Left lung (tissue), 10 donors: ENCODE measurements around the gene CACNA2D3. TPM values are rescaled to one million over a fixed set of nuclear protein-coding genes. Genes with fewer than 3 reads are reported as not detected.

Experiments
- ATAC-seq: fragments of 200-7000 bp; cut with Tn5 transposase; one replicate; pipeline ENCODE4 v1.9.1; 2020; ENCODE audit warnings: moderate library complexity
- DNase-seq, 4 donors: peaks; one replicate each; pipeline ENCODE4 v3.0.0-alpha.2; 2013 to 2020
- H3K27ac ChIP-seq, 2 donors: fragments of 200-600 bp; sonication (generic) in 1 of 2; one replicate each; pipeline versions ENCODE4 v1.5.0 to v1.8.0; 2020 to 2021
- H3K27me3 ChIP-seq, 2 donors: fragments of 200-600 bp; sonication (generic) in 1 of 2; one replicate each; pipeline versions ENCODE4 v1.5.0 to v1.8.0; 2020 to 2021
- H3K36me3 ChIP-seq, 2 donors: fragments of 200-600 bp; sonication (generic) in 1 of 2; one replicate each; pipeline versions ENCODE4 v1.5.0 to v1.8.0; 2020 to 2021
- H3K4me1 ChIP-seq, 2 donors: fragments of 200-600 bp; one replicate each; pipeline ENCODE4 v1.8.0; 2021
- H3K4me3 ChIP-seq, 2 donors: fragments of 200-600 bp; sonication (generic) in 1 of 2; one replicate each; pipeline versions ENCODE4 v1.5.0 to v1.8.0; 2020 to 2021; ENCODE audit warnings: mild to moderate bottlenecking in 1 of 2
- H3K9me3 ChIP-seq, 2 donors: fragments of 200-600 bp; sonication (generic) in 1 of 2; one replicate each; pipeline versions ENCODE4 v1.5.0 to v1.8.0; 2020 to 2021
- intact Hi-C, 2 donors: fragments of 100-400 bp; cut with DNase I; formaldehyde crosslinking; loops; one replicate each; pipeline versions ENCODE4 v1.11.2 to v1.14.2; 2022
- polyA plus RNA-seq, 6 donors: library from polyadenylated mRNA; unstranded; fragments of 120-200 nt; gene quantifications; one replicate each; pipeline ENCODE4 v1.2.1, GENCODE V29; 2013; ENCODE audit not compliant: insufficient read length in 6 of 6
- total RNA-seq, 2 donors: library from RNA; stranded (reverse); fragmentation: NEBNext Ultra II Directional; extraction: Animal tissue kit (Norgen Biotek cat#: 25700); gene quantifications; one replicate each; pipeline ENCODE4 v1.2.1, GENCODE V29; 2021
- TF ChIP-seq, protein P1 (sequence below), 2 donors: fragments of 200-600 bp; sonication (generic) in 1 of 2; IDR thresholded peaks; one replicate each; pipeline versions ENCODE4 v1.5.0 to v1.8.0; 2021; ENCODE audit warnings: antibody characterized with exemption in 2 of 2
- donor health status: DM: no; HTN: yes; CAD: no.
- donor health status: DM: no; HTN: no; CAD: no.

Gene CACNA2D3
- total and polyA plus RNA-seq, 8 donors, result 1.1 to 2.7 (median 1.5) TPM

DNA sequence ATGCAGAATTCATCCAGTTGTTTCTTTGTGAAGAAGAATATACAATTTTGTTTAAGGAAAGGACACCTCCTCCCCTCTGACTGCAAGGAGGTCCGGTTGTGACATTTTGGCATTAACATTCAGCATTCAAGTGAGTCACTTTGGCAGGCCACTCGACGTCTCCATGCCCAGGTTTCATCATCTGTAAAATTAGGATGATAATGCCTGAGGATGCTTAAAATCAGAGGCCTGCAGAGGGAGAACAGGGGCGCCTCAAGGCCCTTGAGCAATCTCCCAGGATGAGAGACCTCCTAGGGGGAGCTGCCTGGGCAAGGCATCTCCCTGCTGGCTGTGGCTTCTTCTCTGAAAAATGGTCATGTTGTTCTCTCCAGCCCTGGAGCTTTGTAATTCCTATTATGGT is 236.0 kb downstream of the CACNA2D3 start:
- H3K27me3 ChIP-seq, result no peaks in the 10 kb centered on the region
- no peaks in the 10 kb centered on the region for H3K4me1 ChIP-seq
- TF ChIP-seq, protein P1, sequence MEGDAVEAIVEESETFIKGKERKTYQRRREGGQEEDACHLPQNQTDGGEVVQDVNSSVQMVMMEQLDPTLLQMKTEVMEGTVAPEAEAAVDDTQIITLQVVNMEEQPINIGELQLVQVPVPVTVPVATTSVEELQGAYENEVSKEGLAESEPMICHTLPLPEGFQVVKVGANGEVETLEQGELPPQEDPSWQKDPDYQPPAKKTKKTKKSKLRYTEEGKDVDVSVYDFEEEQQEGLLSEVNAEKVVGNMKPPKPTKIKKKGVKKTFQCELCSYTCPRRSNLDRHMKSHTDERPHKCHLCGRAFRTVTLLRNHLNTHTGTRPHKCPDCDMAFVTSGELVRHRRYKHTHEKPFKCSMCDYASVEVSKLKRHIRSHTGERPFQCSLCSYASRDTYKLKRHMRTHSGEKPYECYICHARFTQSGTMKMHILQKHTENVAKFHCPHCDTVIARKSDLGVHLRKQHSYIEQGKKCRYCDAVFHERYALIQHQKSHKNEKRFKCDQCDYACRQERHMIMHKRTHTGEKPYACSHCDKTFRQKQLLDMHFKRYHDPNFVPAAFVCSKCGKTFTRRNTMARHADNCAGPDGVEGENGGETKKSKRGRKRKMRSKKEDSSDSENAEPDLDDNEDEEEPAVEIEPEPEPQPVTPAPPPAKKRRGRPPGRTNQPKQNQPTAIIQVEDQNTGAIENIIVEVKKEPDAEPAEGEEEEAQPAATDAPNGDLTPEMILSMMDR (IDR thresholded peaks at IDR 0.05), result no peak
- no peak overlapping the region for H3K4me3 ChIP-seq
- no peak for DNase-seq
- H3K27ac ChIP-seq, result no peak overlapping the region
- intact Hi-C loops, result no loop called here
- ATAC-seq, result no peak
- H3K36me3 ChIP-seq, result no peaks in the 10 kb centered on the region
- H3K9me3 ChIP-seq, result no peaks in the 10 kb centered on the region

DNA sequence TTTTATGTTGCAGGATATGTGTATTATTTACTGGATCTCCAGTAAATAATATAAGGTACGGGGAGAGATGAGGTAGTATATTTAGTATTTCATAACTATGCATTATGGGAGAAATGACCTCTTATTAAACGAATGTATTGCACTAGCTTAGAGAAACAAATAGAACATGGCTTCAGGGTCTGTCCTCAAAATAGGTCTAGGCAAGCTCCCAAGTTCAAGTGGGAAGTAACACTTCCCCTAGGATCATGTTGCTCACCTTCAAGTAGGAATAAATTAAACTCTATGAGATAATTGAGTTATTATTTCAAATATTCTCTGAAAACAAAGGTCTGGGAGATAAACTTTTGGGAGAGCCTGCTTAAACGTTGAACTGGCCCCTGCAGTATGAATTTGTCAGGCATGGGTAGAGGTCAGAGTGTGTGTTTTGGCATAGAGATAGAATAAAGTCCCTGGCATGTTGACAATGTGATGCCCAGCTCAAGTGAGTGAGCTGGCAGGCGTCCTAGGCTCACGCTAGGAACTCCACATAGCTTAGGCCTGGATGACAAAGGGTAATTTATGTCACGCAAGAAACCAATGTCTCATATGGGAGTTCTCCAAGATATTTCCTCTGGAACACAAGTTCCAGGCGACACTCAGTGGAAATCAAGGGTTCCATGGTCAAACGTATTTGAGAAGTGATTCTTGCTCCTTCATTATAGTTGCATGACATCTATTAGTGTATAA is 236.8 kb downstream of the CACNA2D3 start:
- no peak overlapping the region for H3K4me3 ChIP-seq
- H3K9me3 ChIP-seq, result no peaks in the 10 kb centered on the region
- intact Hi-C loops, result no loop called here
- ATAC-seq (no peak), DNase-seq (no peak)
- TF ChIP-seq, protein P1 (IDR thresholded peaks at IDR 0.05), result no peak
- no peaks in the 10 kb centered on the region for H3K27me3 ChIP-seq
- no peaks in the 10 kb centered on the region for H3K36me3 ChIP-seq
- H3K27ac ChIP-seq, result no peak overlapping the region
- H3K4me1 ChIP-seq, result no peaks in the 10 kb centered on the region

DNA sequence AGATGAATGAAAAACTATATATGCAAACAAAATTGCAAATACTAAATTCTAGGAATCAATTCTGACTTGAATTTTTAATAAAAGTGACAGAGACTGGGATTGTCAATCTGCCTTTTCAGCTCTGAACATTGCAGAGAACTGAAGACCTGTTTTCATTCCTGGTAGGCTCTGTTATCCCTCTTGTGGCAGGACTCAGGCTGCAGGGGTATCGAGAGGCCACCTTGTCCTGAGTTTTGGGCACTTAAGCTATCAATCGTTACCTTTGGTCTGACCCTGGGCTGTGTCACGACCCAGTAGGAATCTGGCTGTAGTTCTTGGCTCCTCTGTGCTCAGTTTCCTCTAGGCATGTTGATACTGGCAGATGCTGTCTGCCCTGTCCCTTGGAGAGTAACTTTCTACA is 238.0 kb downstream of the CACNA2D3 start:
- TF ChIP-seq, protein P1 (IDR thresholded peaks at IDR 0.05), result no peak
- no peaks in the 10 kb centered on the region for H3K27me3 ChIP-seq
- intact Hi-C loops, result no loop called here
- DNase-seq (no peak), ATAC-seq (no peak)
- H3K27ac ChIP-seq, result no peak overlapping the region
- H3K4me3 ChIP-seq, result no peak overlapping the region
- H3K4me1 ChIP-seq, result no peaks in the 10 kb centered on the region
- no peaks in the 10 kb centered on the region for H3K36me3 ChIP-seq
- H3K9me3 ChIP-seq, result no peaks in the 10 kb centered on the region

DNA sequence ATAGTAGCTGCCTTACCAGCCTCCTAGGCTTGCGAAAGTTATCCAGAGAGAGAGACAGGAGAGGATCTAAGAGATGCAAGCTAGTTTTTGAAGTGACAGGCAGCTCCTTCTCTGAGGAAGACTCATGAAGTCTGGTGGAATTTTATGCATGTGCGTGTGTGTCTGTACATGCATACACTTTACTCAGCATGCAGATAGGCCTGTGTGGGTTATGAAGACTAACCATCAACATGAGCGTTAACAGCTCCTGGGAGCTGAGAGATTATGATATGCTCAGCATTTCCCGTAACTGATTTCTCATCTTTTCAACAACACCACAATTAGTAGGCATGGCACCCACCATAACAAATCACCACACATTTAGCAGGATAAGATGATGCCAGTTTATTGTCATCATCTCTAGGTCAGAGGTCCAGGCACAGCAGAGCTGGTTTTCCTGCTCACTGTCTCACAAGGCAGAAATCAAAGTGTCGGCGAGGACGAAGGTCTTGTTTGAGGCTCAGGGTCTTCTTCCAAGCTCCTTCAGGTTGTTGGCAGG is 239.5 kb downstream of the CACNA2D3 start:
- no peaks in the 10 kb centered on the region for H3K4me1 ChIP-seq
- no peak overlapping the region for H3K27ac ChIP-seq
- DNase-seq, result no peak
- no peak overlapping the region for H3K4me3 ChIP-seq
- no peaks in the 10 kb centered on the region for H3K9me3 ChIP-seq
- no peaks in the 10 kb centered on the region for H3K27me3 ChIP-seq
- no peak for ATAC-seq
- TF ChIP-seq, protein P1 (IDR thresholded peaks at IDR 0.05), result no peak
- H3K36me3 ChIP-seq, result no peaks in the 10 kb centered on the region
- intact Hi-C loops, result no loop called here

DNA sequence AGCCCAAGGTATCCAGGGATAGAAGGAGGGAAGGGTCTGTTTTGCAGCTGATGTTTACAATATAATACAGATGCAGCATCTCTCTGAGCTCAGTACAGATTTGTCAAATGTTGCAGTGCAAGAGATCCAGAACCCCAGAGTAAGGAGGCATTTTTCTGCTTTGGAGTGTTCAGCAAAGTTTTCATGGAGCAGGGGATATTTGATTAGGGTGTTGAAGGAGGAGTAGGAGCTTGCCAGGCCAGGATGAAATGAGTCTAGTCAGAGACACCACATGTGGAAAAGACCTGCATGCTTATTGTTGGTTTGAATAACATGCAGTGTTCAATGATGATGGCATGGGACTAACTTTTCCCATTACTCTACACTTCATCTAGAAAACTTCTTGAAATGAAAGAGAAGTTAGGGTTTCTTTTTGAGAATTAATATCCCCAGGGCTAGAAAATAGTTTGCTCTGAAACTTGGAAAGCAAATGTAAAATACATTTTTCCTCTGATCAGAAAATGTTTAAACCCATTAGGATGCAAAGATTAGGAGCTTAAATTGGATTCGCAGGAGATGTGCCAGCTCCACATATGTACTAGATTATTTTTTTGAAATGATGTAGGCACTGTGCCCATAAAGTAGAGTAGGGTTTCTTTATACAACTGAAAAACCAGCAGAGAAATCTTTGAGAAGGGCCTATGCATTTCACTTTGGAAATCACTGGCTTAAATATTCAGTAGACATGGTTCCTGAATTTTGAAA is 243.8 kb downstream of the CACNA2D3 start:
- Histone ChIP-seq H3K4me1 (no peaks in the 10 kb centered on the region), H3K27me3 (no peaks in the 10 kb centered on the region), H3K9me3 (no peaks in the 10 kb centered on the region), H3K27ac (no peak overlapping the region), H3K36me3 (no peaks in the 10 kb centered on the region), H3K4me3 (no peak overlapping the region)
- DNase-seq, result no peak
- intact Hi-C loops, result no loop called here
- ATAC-seq, result no peak
- TF ChIP-seq, protein P1 (IDR thresholded peaks at IDR 0.05), result no peak
